NCI-H2196 (cell line): ENCODE data around the gene EPN3.

Source experiments
- DNase-seq: peaks from one replicate; lab custom pipeline; 2025; ENCODE audit not compliant: unreplicated experiment; lab: John Stamatoyannopoulos, UW

EPN3 gene

DNA sequence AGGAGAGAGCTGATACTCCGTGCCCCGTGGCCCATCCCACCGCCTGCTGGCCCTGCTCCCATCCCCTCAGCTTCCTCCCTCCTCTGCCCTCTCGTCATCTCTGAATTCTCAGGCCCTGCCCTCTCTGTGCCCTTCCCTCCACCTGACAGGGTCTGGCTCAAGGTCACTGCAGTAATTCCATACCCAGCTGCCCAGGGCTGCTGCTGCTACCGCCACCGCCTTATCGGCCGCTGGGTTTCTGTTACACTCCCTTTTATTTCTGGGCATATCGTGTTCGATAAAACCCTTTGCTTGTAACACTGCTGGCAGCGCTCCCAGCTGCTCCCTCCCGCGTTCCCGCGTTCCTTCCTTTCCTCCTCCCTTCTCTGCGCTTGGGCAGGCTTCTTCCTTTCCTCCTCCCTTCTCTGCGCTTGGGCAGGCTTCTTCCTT lies 1.2 kb downstream of the EPN3 start:
- DNase-seq, result peak; percentile 76

DNA sequence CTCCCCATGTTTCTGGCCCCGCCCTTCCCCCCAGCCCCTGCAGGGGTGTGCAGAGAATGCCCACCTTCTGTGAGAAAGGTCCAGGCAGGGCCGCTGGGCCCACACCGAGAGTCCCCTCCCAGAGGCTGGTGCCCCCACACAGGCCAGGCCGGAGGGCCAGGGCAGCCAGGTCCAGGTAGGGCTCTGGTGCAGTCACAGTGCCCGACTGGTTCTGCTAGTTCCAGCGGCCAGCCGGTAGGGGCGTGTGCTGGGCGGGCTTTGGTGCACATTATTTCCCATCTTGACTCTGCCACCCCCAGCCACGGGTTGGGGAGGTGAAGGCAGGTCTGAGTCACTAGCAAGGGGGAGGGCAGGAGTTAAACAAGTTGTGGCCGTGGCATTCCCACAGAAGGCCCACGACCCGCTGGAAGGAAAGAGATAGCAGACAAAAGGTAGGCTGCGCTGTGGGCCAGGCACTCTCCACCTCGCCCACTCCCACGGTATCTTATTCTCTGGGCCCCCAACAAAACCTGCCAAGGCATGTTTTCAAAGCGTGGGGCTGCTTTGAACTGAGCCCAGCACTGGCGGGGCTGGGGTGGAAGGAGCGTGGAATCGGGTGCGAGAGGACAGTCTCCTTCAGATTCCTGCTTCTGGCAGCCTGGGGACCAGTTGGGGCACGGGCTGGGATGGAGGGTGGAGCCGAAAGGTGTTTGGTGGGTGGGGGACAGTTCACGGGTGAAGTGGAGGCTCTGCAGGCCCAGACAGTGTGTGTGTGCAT lies 1.9 kb downstream of the EPN3 start:
- peak; percentile 45 for DNase-seq

- DNase-seq, result no peak
Measured at GRCh38 chr17:50534979-50535326, 2.4 kb downstream of the EPN3 start.

GRCh38 chr17:50535407-50535806 lies 2.9 kb downstream of the EPN3 start:
- no peak for DNase-seq

- DNase-seq, result no peak
Measured at GRCh38 chr17:50536683-50537646, 4.4 kb downstream of the EPN3 start.

DNA sequence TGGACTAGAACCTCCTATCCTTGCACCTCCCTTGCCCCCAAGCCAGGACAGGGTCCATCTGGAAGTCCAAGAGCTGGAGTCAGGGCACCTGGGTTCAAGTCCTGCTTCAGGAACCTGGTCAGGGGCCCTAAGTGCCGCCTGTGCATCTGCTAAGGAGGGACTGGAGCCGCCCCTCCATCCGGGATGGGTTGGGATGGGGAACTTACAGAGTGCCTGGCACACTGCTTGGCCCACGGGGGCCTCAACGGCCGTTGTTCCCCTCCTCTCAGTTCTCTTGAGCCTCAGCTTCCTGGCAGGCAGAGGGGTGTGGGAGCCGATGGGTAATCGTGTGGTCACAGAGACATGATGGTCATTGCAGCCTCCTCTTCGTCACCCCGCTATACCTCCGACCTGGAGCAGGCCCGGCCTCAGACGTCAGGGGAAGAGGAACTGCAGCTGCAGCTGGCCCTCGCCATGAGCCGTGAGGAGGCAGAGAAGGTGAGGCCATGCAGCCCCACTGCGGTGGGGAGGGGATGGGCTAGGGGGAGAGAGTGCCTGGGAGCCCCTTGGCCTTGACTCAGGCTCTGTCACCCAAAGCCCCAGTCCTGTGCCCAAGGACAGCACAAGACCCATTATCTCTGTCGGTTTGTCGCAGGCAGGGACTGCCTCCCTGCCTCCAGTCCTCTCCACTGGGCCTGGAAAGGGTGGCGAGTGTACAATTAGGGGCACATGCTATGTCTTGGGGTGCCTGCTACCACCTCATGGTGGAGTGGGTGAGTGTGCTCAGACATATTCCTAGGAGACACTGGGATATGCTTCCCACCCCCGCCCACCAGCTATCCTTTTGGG lies 5.4 kb downstream of the EPN3 start:
- no peak for DNase-seq

GRCh38 chr17:50538549-50539410 lies 6.2 kb downstream of the EPN3 start:
- DNase-seq, result no peak

DNA sequence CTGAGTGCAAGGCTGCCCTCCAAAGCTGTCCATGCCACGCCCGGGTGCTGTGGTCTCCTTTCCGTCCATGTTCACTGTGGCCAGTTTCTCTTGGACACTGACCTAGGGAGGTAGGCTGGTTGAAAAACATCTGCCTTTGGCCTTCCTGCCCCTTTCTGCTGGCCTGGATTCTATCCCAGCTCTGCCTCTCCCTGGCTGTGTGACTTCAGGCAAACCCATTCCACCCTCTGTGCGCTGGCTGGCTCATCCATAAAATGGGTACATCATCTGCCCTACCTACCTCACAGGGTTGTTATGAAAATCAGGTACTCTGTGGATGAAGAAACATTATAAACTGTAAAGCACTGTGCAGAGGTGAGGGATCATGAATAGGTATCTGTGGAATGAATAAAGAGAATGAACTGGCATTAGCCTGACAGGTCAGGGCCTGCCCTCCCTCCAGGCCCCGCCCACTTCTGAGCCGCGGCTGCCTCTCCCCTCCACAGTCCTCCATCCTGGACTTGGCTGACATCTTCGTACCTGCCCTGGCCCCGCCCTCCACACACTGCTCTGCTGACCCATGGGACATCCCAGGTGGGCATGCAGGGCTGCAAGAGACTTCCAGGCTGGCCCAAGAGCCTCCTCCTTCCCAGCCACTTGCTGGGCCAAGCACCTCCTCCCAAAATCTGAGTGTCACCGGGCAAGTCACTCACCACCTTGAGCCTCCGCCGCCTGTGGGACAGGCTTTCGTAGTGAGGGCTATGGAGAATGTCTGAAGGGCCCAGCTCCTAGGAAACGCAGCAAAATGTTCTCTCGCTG lies 7.4 kb downstream of the EPN3 start:
- DNase-seq, result peak; percentile 52

DNA sequence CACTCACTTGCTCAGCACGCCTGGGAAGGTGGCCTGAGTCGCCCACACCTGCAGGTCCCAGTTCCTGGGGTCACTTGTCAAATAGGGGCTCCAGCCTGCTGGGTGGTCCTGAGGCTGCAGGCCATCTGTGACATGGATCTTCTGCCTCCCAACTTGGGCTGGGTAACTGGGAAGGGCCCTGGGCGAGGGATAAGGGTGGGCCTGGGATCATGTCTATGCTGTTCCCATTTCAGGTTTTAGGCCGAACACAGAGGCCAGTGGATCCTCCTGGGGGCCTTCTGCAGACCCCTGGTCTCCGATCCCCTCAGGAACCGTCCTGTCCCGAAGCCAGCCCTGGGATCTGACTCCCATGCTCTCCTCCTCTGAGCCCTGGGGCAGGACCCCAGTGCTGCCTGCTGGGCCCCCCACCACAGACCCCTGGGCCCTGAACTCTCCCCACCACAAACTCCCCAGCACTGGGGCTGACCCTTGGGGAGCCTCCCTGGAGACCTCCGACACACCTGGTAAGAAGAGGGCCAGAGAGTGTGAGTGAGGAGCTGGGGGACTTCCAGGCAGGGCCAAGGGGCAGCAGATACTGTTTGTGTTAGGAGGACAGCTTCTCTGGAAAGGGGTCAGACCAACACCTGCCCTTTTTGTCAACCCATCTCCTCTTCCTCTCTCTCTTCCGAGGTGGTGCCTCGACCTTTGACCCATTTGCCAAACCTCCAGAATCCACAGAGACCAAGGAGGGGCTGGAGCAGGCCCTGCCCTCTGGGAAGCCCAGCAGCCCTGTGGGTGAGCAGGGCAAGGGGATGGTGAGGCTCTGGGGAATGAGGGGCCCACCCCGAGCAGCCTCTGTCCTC lies 8.2 kb downstream of the EPN3 start:
- no peak for DNase-seq

DNA sequence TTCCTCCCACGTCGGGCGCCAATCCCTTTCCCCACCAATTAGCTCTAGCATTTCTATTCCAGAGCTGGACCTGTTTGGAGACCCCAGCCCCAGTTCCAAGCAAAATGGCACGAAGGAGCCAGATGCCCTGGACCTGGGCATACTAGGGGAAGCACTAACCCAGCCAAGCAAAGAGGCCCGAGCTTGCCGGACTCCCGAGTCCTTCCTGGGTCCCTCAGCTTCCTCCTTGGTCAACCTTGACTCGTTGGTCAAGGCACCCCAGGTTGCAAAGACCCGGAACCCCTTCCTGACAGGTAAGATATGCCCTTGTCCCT lies 8.8 kb downstream of the EPN3 start:
- no peak for DNase-seq

- DNase-seq, result peak; percentile 89
Measured at GRCh38 chr17:50541716-50542688, 9.5 kb downstream of the EPN3 start.

GRCh38 chr17:50542795-50543774 lies 10.6 kb downstream of the EPN3 start:
- peak; percentile 72 for DNase-seq

DNA sequence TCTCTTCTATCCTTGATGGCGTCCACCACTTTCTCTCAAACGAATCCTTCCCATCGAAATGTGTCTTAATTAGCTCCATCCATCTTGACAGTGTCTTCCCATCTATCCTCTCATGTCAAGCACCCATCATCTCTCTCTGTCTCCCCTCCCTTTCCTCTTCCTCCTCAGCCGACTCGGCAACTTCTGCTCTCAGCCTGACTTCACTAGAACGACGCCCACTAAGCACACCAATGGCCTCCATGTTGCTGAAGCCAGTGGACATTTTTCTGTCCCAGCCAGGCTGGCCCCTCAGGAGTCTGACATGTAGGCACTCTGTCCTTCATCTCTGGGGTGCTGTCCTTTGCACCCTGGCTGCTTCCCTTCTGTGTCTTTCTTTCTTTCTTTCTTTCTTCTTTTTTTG lies 12.0 kb downstream of the EPN3 start:
- no peak for DNase-seq

GRCh38 chr17:50545311-50545710 lies 12.8 kb downstream of the EPN3 start:
- no peak for DNase-seq

GRCh38 chr17:50546701-50547034 lies 14.1 kb downstream of the EPN3 start:
- DNase-seq, result no peak

DNA sequence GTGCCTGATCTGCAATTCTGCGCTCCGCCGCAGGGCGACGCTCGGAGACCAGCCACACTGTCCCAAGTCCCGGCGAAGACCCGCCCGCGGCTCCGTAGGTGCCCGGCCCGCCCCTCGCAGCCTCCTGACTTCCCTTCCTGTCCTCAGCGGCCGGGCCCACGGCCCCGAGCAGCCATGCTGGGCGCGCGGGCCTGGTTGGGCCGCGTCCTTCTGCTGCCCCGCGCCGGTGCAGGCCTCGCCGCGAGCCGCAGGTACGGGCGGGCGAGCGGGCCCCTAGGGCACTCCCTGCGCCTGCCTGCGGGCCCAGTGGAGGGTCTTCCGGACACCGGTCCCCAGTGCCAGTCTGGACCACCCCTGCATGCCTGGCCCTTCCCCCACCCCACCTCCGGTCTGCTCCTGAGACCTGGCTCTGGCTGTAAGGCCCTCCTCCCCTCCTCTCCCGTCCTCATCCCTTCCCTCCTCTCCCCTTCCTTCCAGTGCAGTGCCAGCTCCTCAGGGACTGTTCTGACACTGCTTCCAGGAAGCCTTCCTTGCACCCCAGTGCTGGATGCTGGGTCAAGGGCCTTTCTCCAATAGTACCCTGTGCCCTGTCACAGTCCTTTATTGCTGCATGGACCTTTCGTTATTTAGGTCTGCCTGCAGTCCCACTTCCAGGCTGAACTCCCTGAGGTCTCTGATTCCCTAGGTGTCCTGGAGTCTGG lies 14.7 kb downstream of the EPN3 start, which contains the start of gene SPATA20:
TSS of gene SPATA20 (plus strand) at position 140 of the 701 bp plus-strand sequence. CDS start at position 175, 35 bp downstream.
- DNase-seq, result peak; percentile 93
